HepG2 (cell line): ENCODE results near the gene MICAL3. TPM values are rescaled to one million over a fixed set of nuclear protein-coding genes. Genes with fewer than 3 reads are reported as not detected.

Experiments
- GATAD2A ChIP-seq: IDR thresholded peaks from 2 replicates; pipeline ENCODE4 v1.6.1; 2016
- GZF1 ChIP-seq: sonication (generic); formaldehyde crosslinking; IDR thresholded peaks from 2 replicates; pipeline ENCODE4 v1.5.1; 2020; ENCODE audit warnings: mild to moderate bottlenecking, missing genetic modification reagents
- HDAC2 ChIP-seq: sonication (generic); formaldehyde crosslinking; IDR thresholded peaks from 2 replicates; pipeline ENCODE4 v1.4.0; 2020; ENCODE audit warnings: missing genetic modification reagents
- MYC ChIP-seq: sonication (generic); formaldehyde crosslinking; IDR thresholded peaks from 2 replicates; pipeline ENCODE4 v1.9.0; 2021; ENCODE audit warnings: missing genetic modification reagents, borderline replicate concordance
- SCMH1 ChIP-seq: sonication (generic); formaldehyde crosslinking; IDR thresholded peaks from 2 replicates; pipeline ENCODE4 v1.9.0; 2021; ENCODE audit warnings: missing genetic modification reagents, mild to moderate bottlenecking, borderline replicate concordance
- SOX5 ChIP-seq: IDR thresholded peaks from 2 replicates; pipeline ENCODE4 v1.6.1; 2016; ENCODE audit warnings: borderline replicate concordance
- SPEN ChIP-seq: sonication (generic); formaldehyde crosslinking; IDR thresholded peaks from 2 replicates; pipeline ENCODE4 v1.5.1; 2020; ENCODE audit warnings: low read depth, mild to moderate bottlenecking, missing genetic modification reagents
- STAT5B ChIP-seq: sonication (generic); formaldehyde crosslinking; IDR thresholded peaks from 2 replicates; pipeline ENCODE4 v1.4.0; 2020; ENCODE audit warnings: missing genetic modification reagents
- TAF1 ChIP-seq: sonication (generic); formaldehyde crosslinking; IDR thresholded peaks from 2 replicates; pipeline ENCODE4 v1.4.0; 2020; ENCODE audit warnings: missing genetic modification reagents
- TEAD3 ChIP-seq: optimal IDR thresholded peaks from 2 replicates; pipeline ENCODE3; 2016; ENCODE audit warnings: borderline replicate concordance
- THAP8 ChIP-seq: sonication (generic); formaldehyde crosslinking; IDR thresholded peaks from 2 replicates; pipeline ENCODE4 v1.5.1; 2020; ENCODE audit warnings: missing genetic modification reagents, mild to moderate bottlenecking, borderline replicate concordance
- ZBTB21 ChIP-seq: sonication (generic); formaldehyde crosslinking; IDR thresholded peaks from 2 replicates; pipeline ENCODE4 v1.4.0; 2020; ENCODE audit warnings: missing genetic modification reagents
- ZFP62 ChIP-seq: sonication (generic); formaldehyde crosslinking; IDR thresholded peaks from 2 replicates; pipeline ENCODE4 v1.4.0; 2020; ENCODE audit warnings: missing genetic modification reagents
- ZNF160 ChIP-seq: sonication (generic); formaldehyde crosslinking; IDR thresholded peaks from 2 replicates; pipeline ENCODE4 v1.8.0; 2022; ENCODE audit warnings: mild to moderate bottlenecking, inconsistent platforms, missing genetic modification reagents
- ZNF354B ChIP-seq: sonication (generic); formaldehyde crosslinking; IDR thresholded peaks from 2 replicates; pipeline ENCODE4 v1.8.0; 2022; ENCODE audit warnings: mild to moderate bottlenecking, missing genetic modification reagents
- ZNF484 ChIP-seq: sonication (generic); formaldehyde crosslinking; IDR thresholded peaks from 2 replicates; pipeline ENCODE4 v1.5.1; 2020; ENCODE audit warnings: mild to moderate bottlenecking, low read depth, missing genetic modification reagents, borderline replicate concordance
- ZNF660 ChIP-seq: sonication (generic); formaldehyde crosslinking; IDR thresholded peaks from 2 replicates; pipeline ENCODE4 v1.5.1; 2020; ENCODE audit warnings: mild to moderate bottlenecking, low read depth, missing genetic modification reagents, borderline replicate concordance
- ZNF839 ChIP-seq: sonication (generic); formaldehyde crosslinking; IDR thresholded peaks from 2 replicates; pipeline ENCODE4 v1.4.0; 2020; ENCODE audit warnings: missing genetic modification reagents, mild to moderate bottlenecking, borderline replicate concordance
- ZSCAN29 ChIP-seq: sonication (generic); formaldehyde crosslinking; conservative IDR thresholded peaks from 2 replicates; pipeline ENCODE4 v1.4.0; 2020; ENCODE audit warnings: mild to moderate bottlenecking, missing genetic modification reagents
- polyA plus RNA-seq, 8 experiments: library from polyadenylated mRNA; depleted of rRNA in 3 of 8; stranded (reverse) in 7 of 8; unstranded in 1 of 8; fragments of >200 nt; fragmentation: Illumina TruSeq in 4 of 8; extraction: Trizol in 4 of 8; gene quantifications; 2 replicates each; pipeline versions ENCODE4 v1.2.1 to v1.2.3, GENCODE V29; 2011 to 2016; ENCODE audit warnings: low read depth in 4 of 8, missing spikeins in 1 of 8, mixed read lengths in 1 of 8; ENCODE audit not compliant: insufficient read depth in 1 of 8
- total RNA-seq, 5 experiments: library from RNA; depleted of rRNA; stranded (reverse); fragments of >200 nt; fragmentation: Illumina TruSeq; extraction: Trizol; gene quantifications; 2 replicates each; pipeline ENCODE4 v1.2.3, GENCODE V29; 2016; ENCODE audit warnings: low read depth in 1 of 5
- TF ChIP-seq, protein P1 (sequence below): sonication (generic); formaldehyde crosslinking; IDR thresholded peaks from 2 replicates; pipeline ENCODE4 v1.4.0; 2020; ENCODE audit warnings: missing genetic modification reagents
- TF ChIP-seq, protein P2 (sequence below): sonication (generic); formaldehyde crosslinking; IDR thresholded peaks from 2 replicates; pipeline ENCODE4 v1.8.0; 2022; ENCODE audit warnings: low read depth, missing genetic modification reagents
- TF ChIP-seq, protein P3 (sequence below): sonication (generic); formaldehyde crosslinking; IDR thresholded peaks from 2 replicates; pipeline ENCODE4 v1.4.0; 2020; ENCODE audit warnings: missing genetic modification reagents, borderline replicate concordance

MICAL3 gene
- total and polyA plus RNA-seq, 2 of the 13 experiments (the other 11 are each of a cell fraction or from before 2014, with no cell fraction given), result 5.3 to 12.5 TPM

DNA sequence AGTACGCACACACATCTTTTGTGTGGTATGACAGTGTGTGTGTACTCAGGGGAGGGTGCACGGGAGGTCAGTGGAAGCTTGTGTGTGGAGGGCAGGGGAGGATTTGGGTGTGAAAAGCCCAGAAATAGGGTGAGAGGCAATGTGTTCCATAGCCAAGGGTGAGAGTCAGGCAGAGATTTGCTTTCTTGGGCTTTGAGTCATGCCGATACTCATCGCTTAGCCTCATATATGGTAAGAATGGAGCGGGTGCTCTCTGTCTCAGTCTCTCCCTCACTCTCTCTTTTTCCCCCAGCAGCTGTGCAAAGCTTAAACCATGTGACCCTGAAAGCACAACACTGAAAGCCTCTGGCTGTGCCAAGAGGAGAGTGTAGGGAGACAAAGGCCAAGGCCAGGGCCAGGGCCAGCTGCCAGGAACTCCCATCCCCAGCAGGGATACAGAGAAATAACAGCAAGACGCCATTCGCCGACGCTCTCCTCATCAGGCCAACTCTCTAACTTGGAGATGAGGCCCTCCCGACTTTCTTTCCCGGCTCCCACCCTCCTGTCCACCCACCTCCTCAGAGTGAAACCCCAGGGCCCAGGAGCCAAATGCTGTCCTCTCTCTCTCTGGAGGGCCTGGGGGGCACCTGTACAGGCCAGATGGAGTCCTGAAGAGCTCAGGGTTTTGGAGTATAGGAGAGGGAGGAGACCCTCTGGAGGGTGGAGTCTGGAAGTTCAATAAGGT is 20.3 kb upstream of the MICAL3 start (continued):
- TF ChIP-seq THAP8 (CRISPR knock-in tag) (no peak), TEAD3 (CRISPR knock-in tag) (peak; percentile 54), STAT5B (CRISPR knock-in tag) (no peak), ZFP62 (CRISPR knock-in tag) (no peak), MYC (CRISPR knock-in tag) (peak; percentile 41; the same call in 1 of the 2 replicates), ZSCAN29 (CRISPR knock-in tag) (no peak), ZNF484 (no peak), GATAD2A (CRISPR knock-in tag) (peak; percentile 87), SOX5 (peak; percentile 79), ZNF660 (CRISPR knock-in tag) (no peak), ZNF839 (CRISPR knock-in tag) (no peak), SPEN (peak; percentile 79; the same call in 1 of the 2 replicates), HDAC2 (CRISPR knock-in tag) (peak; percentile 85), ZNF354B (no peak), TAF1 (CRISPR knock-in tag) (no peak), ZBTB21 (no peak), GZF1 (no peak), ZNF160 (CRISPR knock-in tag) (no peak), SCMH1 (CRISPR knock-in tag) (no peak)
- TF ChIP-seq, protein P1, sequence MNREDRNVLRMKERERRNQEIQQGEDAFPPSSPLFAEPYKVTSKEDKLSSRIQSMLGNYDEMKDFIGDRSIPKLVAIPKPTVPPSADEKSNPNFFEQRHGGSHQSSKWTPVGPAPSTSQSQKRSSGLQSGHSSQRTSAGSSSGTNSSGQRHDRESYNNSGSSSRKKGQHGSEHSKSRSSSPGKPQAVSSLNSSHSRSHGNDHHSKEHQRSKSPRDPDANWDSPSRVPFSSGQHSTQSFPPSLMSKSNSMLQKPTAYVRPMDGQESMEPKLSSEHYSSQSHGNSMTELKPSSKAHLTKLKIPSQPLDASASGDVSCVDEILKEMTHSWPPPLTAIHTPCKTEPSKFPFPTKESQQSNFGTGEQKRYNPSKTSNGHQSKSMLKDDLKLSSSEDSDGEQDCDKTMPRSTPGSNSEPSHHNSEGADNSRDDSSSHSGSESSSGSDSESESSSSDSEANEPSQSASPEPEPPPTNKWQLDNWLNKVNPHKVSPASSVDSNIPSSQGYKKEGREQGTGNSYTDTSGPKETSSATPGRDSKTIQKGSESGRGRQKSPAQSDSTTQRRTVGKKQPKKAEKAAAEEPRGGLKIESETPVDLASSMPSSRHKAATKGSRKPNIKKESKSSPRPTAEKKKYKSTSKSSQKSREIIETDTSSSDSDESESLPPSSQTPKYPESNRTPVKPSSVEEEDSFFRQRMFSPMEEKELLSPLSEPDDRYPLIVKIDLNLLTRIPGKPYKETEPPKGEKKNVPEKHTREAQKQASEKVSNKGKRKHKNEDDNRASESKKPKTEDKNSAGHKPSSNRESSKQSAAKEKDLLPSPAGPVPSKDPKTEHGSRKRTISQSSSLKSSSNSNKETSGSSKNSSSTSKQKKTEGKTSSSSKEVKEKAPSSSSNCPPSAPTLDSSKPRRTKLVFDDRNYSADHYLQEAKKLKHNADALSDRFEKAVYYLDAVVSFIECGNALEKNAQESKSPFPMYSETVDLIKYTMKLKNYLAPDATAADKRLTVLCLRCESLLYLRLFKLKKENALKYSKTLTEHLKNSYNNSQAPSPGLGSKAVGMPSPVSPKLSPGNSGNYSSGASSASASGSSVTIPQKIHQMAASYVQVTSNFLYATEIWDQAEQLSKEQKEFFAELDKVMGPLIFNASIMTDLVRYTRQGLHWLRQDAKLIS, result no peak
- TF ChIP-seq, protein P2, sequence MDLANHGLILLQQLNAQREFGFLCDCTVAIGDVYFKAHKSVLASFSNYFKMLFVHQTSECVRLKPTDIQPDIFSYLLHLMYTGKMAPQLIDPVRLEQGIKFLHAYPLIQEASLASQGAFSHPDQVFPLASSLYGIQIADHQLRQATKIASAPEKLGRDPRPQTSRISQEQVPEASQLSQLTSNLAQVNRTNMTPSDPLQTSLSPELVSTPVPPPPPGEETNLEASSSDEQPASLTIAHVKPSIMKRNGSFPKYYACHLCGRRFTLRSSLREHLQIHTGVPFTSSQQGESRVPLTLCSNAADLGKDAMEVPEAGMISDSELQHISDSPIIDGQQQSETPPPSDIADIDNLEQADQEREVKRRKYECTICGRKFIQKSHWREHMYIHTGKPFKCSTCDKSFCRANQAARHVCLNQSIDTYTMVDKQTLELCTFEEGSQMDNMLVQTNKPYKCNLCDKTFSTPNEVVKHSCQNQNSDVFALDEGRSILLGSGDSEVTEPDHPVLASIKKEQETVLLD (CRISPR knock-in tag), result no peak
- TF ChIP-seq, protein P3, sequence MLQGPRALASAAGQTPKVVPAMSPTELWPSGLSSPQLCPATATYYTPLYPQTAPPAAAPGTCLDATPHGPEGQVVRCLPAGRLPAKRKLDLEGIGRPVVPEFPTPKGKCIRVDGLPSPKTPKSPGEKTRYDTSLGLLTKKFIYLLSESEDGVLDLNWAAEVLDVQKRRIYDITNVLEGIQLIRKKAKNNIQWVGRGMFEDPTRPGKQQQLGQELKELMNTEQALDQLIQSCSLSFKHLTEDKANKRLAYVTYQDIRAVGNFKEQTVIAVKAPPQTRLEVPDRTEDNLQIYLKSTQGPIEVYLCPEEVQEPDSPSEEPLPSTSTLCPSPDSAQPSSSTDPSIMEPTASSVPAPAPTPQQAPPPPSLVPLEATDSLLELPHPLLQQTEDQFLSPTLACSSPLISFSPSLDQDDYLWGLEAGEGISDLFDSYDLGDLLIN (CRISPR knock-in tag), result no peak
